Stomach (tissue), 4 donors: Measurements from ENCODE around the gene DPP7.

Source experiments
- CTCF ChIP-seq, 7 experiments: fragments of 450-650 bp in 4 of 7; fragments of 200-600 bp in 3 of 7; sonication (generic) in 3 of 7; IDR thresholded peaks; one replicate each; pipeline ENCODE4 v1.5.1; 2016 to 2019; ENCODE audit warnings: antibody characterized with exemption in 7 of 7, control low read depth in 2 of 7, mild to moderate bottlenecking in 1 of 7
- EP300 ChIP-seq: sonication (generic); formaldehyde crosslinking; IDR thresholded peaks from one replicate; pipeline ENCODE4 v1.6.1; 2017; ENCODE audit warnings: antibody characterized with exemption

DNA sequence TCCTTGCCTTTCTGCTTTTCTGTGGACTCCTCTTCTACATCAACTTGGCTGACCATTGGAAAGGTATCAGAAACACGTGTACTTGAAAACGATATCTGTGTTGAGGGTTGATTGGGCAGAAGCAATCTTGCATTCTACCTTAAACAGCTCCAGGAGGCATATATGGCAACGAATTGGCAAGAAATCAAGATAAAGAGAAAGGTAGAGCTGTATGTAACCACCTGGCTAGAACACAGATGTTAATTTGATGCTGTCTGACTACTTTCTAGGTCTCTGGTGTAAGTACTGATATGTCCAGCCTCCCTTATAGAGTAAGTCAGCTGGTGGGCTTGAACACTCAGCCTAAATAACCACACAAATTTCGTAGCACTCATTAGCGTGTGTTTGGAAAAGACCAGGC is 26.4 kb downstream of the DPP7 start:
- TF ChIP-seq CTCF (IDR thresholded peaks at IDR 0.05) (no peak), EP300 (no peak)
